ENCODE results near the gene GNAQ.

GNAQ gene

GRCh38 chr9:77677397-77677796 lies 354.2 kb downstream of the GNAQ start:
- DNase-seq (ENCODE audit: low read depth) = no peak
- no peak for TF ChIP-seq CTCF (IDR thresholded peaks at IDR 0.05; ENCODE audit: insufficient read depth, low read depth, low read length, missing control alignments)
- no peak overlapping the region for H3K4me3 ChIP-seq (ENCODE audit: low read depth, low read length)

GRCh38 chr9:77673941-77674791 lies 357.4 kb downstream of the GNAQ start:
- no peak for DNase-seq (ENCODE audit: low read depth)
- H3K4me3 ChIP-seq (ENCODE audit: low read depth, low read length) = no peak overlapping the region
- no peak for TF ChIP-seq CTCF (IDR thresholded peaks at IDR 0.05; ENCODE audit: insufficient read depth, low read depth, low read length, missing control alignments)

- H3K4me3 ChIP-seq (ENCODE audit: low read depth, low read length) = no peak overlapping the region
- DNase-seq (ENCODE audit: low read depth) = no peak
- TF ChIP-seq CTCF (IDR thresholded peaks at IDR 0.05; ENCODE audit: insufficient read depth, low read depth, low read length, missing control alignments) = no peak
Measured at GRCh38 chr9:77672183-77672582, 359.4 kb downstream of the GNAQ start.

GRCh38 chr9:77667151-77667550 lies 364.5 kb downstream of the GNAQ start:
- no peak overlapping the region for H3K4me3 ChIP-seq (ENCODE audit: low read depth, low read length)
- TF ChIP-seq CTCF (IDR thresholded peaks at IDR 0.05; ENCODE audit: insufficient read depth, low read depth, low read length, missing control alignments) = no peak
- no peak for DNase-seq (ENCODE audit: low read depth)
